Adipocyte (in vitro differentiated cells): ENCODE measurements around the gene UGT2B7.

Experiments used
- DNase-seq: peaks from one replicate; pipeline ENCODE4 v3.0.0-alpha.2; 2015; ENCODE audit warnings: low read depth
- H3K27me3 ChIP-seq: replicated peaks from 2 replicates; pipeline ENCODE4 v1.7.0; 2013; ENCODE audit warnings: mild to moderate bottlenecking, low read length, moderate library complexity; ENCODE audit not compliant: control insufficient read depth, insufficient read depth
- H3K36me3 ChIP-seq: 2 replicates; pipeline ENCODE4 v1.7.0; 2013; ENCODE audit warnings: low read length, mild to moderate bottlenecking, moderate library complexity; ENCODE audit not compliant: control insufficient read depth, insufficient read depth, severe bottlenecking
- H3K4me1 ChIP-seq: 2 replicates; pipeline ENCODE4 v1.7.0; 2013; ENCODE audit warnings: mild to moderate bottlenecking, low read length, moderate library complexity; ENCODE audit not compliant: control insufficient read depth, insufficient read depth
- H3K4me3 ChIP-seq: 2 replicates; pipeline ENCODE4 v1.7.0; 2013; ENCODE audit warnings: mild to moderate bottlenecking, low read length, moderate library complexity
- H3K9ac ChIP-seq: 2 replicates; pipeline ENCODE4 v1.7.0; 2013; ENCODE audit warnings: mild to moderate bottlenecking, low read length, moderate library complexity
- H3K9me3 ChIP-seq: 2 replicates; pipeline ENCODE4 v1.7.0; 2013; ENCODE audit warnings: mild to moderate bottlenecking, low read length, moderate library complexity; ENCODE audit not compliant: control insufficient read depth

UGT2B7 gene

GRCh38 chr4:69115851-69116213 lies 19.6 kb downstream of the UGT2B7 start:
- H3K36me3 ChIP-seq: no peaks in the 10 kb centered on the region
- no peaks in the 10 kb centered on the region for H3K4me1 ChIP-seq
- no peak overlapping the region for H3K4me3 ChIP-seq
- H3K9me3 ChIP-seq: no peaks in the 10 kb centered on the region
- DNase-seq: no peak
- no peaks in the 10 kb centered on the region for H3K27me3 ChIP-seq
- H3K9ac ChIP-seq: no peak overlapping the region

DNA sequence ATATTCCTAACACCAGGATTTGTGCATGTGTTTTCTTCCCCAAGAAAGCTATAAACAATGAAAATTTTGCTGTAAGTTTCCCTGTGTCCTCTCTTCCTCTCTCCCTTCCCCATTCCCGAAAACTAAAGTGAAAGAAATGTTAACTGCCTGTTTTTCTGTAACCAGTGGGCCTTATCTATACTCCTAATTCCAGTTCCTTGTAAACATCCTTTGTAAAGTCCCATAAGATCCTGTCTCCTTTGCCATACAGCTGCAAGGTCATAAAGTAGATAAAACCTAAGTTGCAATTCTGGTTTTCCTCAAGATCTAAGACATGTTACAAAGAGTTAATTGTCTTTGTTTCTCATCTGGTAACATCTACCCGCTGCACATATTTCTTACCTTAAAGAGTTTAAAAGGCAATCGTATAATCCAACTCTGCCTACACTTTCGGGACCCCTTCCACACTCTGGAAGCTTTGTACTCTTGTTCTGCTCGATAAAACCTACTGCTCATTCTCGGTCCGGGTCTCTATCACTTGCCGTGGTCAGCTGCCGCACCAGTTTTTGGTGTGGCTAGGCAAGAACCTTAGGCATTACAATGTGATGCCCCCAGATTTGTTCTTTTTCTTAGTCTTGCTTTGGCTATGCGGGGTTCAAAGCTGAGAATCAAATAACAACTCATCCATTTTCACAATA lies 20.5 kb downstream of the UGT2B7 start:
- no peak overlapping the region for H3K4me3 ChIP-seq
- H3K4me1 ChIP-seq: no peaks in the 10 kb centered on the region
- no peaks in the 10 kb centered on the region for H3K27me3 ChIP-seq
- no peak overlapping the region for H3K9ac ChIP-seq
- H3K9me3 ChIP-seq: no peaks in the 10 kb centered on the region
- no peaks in the 10 kb centered on the region for H3K36me3 ChIP-seq
- no peak for DNase-seq

GRCh38 chr4:69120870-69121269 lies 24.6 kb downstream of the UGT2B7 start:
- Histone ChIP-seq H3K9me3 (no peaks in the 10 kb centered on the region), H3K4me1 (no peaks in the 10 kb centered on the region), H3K36me3 (no peaks in the 10 kb centered on the region), H3K9ac (no peak overlapping the region), H3K27me3 (no peaks in the 10 kb centered on the region), H3K4me3 (no peak overlapping the region)
- no peak for DNase-seq

DNA sequence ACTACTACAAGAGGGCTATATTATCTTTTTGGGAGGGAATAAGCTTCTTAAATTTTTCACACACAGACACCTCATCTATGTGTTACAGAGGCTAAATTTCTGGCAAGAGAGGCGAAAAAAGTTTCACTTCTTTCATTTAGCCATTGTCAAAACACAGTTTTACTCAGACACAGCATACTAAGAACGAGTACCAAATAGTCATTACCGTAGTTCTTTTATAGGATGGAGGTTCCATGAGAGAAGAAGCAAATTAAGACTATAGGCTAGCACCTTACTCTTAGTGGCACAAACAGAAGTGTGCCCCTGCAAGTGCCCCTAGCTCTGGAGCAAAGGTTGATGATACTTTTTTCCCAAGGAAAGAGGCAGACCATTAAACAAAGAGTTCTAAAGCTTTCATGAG lies 26.2 kb downstream of the UGT2B7 start:
- DNase-seq: no peak
- Histone ChIP-seq H3K9me3 (no peaks in the 10 kb centered on the region), H3K36me3 (no peaks in the 10 kb centered on the region), H3K27me3 (no peaks in the 10 kb centered on the region), H3K4me3 (no peak overlapping the region), H3K9ac (no peak overlapping the region), H3K4me1 (no peaks in the 10 kb centered on the region)

DNA sequence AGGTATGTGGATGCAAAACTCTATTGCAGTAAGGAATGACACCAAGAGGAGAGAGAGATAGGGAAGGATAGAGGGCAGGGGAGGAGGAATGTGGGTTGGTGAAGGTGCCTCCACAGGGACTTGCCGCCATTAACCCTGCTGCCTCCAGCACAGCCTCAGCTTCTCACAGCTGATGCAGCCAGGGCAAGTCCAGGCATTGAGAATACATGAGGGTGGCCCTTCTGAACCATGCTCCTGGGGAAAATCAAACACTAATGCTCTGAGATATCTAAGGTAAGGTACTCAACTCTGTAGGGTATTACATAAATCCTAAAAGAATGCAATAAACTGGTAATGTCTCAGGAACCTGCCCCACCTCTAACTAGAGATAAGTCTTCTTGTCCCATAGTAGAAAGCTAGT lies 28.7 kb downstream of the UGT2B7 start:
- H3K4me3 ChIP-seq: no peak overlapping the region
- no peak overlapping the region for H3K9ac ChIP-seq
- H3K27me3 ChIP-seq: no peaks in the 10 kb centered on the region
- H3K9me3 ChIP-seq: no peaks in the 10 kb centered on the region
- H3K4me1 ChIP-seq: no peaks in the 10 kb centered on the region
- H3K36me3 ChIP-seq: no peaks in the 10 kb centered on the region
- no peak for DNase-seq

DNA sequence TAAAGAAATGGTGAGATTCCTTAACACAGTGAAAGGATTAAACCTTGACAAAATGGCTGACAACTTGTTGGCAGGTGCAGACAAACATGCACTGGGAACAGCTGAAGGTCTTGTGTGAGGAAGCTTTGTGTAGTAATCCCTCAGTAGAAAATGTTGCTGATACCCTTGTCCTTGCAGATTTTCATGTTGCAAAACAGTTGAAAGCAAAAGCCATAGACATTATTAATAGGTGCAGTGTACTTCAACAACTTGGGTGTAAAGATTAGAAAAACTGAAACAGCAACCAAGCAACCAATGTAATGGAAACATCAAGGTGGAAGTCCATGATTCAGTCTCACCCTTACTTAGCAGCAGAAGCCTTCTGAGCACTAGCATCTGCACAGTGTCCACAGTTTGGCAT lies 29.8 kb downstream of the UGT2B7 start:
- Histone ChIP-seq H3K9me3 (no peaks in the 10 kb centered on the region), H3K9ac (no peak overlapping the region), H3K4me1 (no peaks in the 10 kb centered on the region), H3K4me3 (no peak overlapping the region), H3K36me3 (no peaks in the 10 kb centered on the region), H3K27me3 (no peaks in the 10 kb centered on the region)
- no peak for DNase-seq

GRCh38 chr4:69133993-69134392 lies 37.7 kb downstream of the UGT2B7 start:
- no peak overlapping the region for H3K4me3 ChIP-seq

DNA sequence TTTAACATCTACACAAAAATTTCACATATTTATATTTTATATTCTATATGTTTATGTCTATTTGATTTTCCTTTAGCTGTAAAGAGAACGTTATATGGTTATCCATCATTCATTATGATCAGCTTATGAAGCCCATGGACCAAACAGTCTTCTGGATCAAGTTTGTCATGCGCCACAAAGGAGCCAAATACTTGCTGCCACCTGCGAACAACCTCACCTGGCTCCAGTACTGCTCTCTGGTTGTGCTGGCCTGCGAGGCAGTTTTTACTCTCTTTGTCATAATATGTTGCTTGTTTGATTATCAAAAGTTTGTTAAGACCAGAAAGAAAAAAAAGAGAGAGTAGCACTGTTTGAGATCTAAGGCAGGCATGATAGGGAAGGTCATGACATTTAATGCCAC lies 38.2 kb downstream of the UGT2B7 start:
- H3K4me1 ChIP-seq: no peaks in the 10 kb centered on the region

More at GRCh38 chr4:69133993-69134392, 37.7 kb downstream of the UGT2B7 start:
- Histone ChIP-seq H3K4me1 (no peaks in the 10 kb centered on the region), H3K9ac (no peak overlapping the region), H3K9me3 (no peaks in the 10 kb centered on the region), H3K27me3 (no peaks in the 10 kb centered on the region), H3K36me3 (no peaks in the 10 kb centered on the region)
- DNase-seq: no peak

DNA sequence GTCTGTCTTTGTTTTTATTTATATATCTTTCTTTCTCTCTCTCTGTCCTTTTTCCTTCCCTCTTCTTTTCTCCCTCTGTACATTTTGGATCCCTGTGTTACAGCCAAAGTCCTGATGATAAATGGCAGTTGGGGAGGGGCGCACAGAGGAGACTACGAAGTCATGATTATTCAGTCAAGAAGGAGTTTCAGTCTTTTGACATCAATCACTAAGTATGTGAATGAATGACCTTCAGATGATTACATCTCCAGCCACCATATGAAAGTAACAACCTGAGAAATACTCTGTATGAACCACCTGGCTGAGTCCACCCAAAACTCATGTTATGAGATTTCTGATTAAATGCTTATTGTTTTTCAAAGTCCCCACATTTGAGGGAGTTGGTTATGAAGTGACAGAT lies 45.0 kb downstream of the UGT2B7 start:
- Histone ChIP-seq H3K4me1 (no peaks in the 10 kb centered on the region), H3K9ac (no peak overlapping the region), H3K4me3 (no peak overlapping the region), H3K36me3 (no peaks in the 10 kb centered on the region), H3K9me3 (no peaks in the 10 kb centered on the region), H3K27me3 (no peaks in the 10 kb centered on the region)
- DNase-seq: no peak

More for the DNA sequence above, 38.2 kb downstream of the UGT2B7 start:
- no peak for DNase-seq
- H3K4me3 ChIP-seq: no peak overlapping the region
- H3K9ac ChIP-seq: no peak overlapping the region
- no peaks in the 10 kb centered on the region for H3K36me3 ChIP-seq
- no peaks in the 10 kb centered on the region for H3K9me3 ChIP-seq
- H3K27me3 ChIP-seq: no peaks in the 10 kb centered on the region

DNA sequence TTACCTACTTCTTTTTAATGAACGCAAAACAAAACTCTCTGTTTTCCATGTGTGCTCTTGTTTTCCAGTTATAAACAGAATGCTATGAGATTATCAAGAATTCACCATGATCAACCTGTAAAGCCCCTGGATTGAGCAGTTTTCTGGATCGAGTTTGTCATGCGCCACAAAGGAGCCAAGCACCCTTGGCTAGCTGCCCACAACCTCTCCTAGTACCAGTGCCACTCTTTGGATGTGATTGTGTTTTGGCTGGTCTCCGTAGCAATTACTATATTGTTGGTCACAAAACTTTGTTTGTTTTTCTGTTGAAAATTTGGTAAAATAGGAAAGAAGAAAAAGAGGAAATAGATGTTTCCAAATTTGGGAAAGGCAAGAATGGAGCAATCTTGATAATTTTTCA lies 51.1 kb downstream of the UGT2B7 start:
- H3K36me3 ChIP-seq: no peaks in the 10 kb centered on the region
- H3K4me3 ChIP-seq: no peak overlapping the region
- no peaks in the 10 kb centered on the region for H3K27me3 ChIP-seq
- H3K9ac ChIP-seq: no peak overlapping the region
- DNase-seq: no peak
- H3K9me3 ChIP-seq: no peaks in the 10 kb centered on the region
- no peaks in the 10 kb centered on the region for H3K4me1 ChIP-seq

DNA sequence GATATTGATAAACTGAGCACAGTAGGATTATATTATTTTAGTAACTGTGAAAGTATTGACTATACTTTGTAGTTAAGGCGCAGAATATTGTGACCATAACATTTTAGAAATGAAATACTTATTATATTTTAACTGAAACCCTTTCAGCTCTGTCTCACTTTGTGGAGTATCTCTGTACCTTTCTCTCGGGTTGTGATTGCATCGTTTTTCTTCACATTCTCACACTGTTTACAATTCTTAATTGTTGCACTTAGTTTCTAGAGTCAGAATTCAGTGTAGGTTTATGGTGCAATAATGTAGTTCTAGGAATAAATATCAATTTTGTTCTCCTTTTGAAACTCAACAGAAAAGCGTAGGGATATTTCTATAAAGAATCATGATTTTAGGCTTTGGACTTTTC lies 57.7 kb downstream of the UGT2B7 start:
- Histone ChIP-seq H3K36me3 (no peaks in the 10 kb centered on the region), H3K27me3 (no peaks in the 10 kb centered on the region), H3K4me3 (no peak overlapping the region), H3K9ac (no peak overlapping the region), H3K4me1 (no peaks in the 10 kb centered on the region), H3K9me3 (no peaks in the 10 kb centered on the region)
- no peak for DNase-seq

DNA sequence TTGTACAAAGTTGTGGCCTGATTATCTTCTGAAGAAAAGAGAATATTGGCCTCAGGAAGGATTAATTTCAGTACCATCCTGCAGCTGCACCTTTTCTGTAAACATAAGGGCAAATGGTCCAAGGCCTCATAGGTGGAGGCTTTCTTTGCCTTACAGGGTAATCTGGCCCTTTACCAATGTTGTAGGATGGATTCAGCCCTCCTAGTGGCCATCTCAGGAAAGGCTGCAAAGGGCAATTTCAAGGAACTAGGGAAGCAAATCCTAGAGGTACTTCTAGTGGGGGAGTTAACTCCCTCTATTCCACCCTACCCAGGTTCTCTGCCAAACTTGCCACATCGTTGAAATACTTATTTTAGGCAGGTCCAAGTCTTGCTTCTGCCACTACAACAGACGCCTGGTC lies 60.6 kb downstream of the UGT2B7 start:
- Histone ChIP-seq H3K9me3 (no peaks in the 10 kb centered on the region), H3K27me3 (no peaks in the 10 kb centered on the region), H3K4me1 (no peaks in the 10 kb centered on the region), H3K4me3 (no peak overlapping the region), H3K36me3 (no peaks in the 10 kb centered on the region), H3K9ac (no peak overlapping the region)
- DNase-seq: peak; percentile 0
